Activated CD4-positive, CD25-positive, alpha-beta regulatory T cell treated with anti-CD3 and anti-CD28 coated beads, Interleukin-2, amount 50 U/mL, for 72 hours (primary cell): Measurements from ENCODE around the gene E2F1.

Source experiments
- DNase-seq: peaks from one replicate; pipeline ENCODE4 v3.0.0; 2021

Gene E2F1

DNA sequence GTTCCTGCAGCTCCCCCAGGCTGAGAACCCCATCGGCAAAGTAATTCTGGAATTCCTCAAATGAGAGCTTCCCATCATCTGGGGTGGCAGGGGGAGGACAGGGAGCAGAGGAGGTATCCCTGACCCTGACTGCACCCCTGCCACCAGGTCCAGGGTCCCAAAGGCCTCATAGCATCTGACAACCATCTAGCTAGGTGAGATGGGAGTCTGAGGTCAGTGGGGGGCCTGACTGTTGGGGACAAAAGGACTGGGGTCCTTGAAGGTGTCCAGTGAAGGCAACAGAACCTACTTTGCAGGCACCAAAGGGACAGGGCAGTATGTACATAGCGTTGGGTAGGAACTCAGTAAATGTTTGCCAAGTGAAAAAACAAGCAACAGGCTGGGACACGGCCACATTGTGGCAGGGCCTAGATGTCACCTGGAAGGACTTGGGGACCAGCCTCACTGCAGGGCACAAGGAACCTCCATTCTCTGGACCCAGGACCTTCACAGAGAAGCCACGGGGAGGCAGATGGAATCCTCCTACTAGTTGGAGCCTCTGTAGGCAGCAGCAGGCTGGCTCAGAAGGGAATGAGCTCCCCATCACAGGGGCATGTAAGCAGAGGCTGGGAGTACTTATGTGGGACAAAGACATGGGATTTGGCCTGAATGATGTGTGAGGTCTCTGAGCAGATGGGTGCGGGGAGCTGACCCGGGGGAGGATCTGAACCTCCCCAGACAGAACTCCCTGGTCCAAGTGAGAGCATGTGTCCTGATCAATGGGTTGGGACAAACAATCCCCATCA is 15.3 kb downstream of the E2F1 start:
- DNase-seq, result no peak

DNA sequence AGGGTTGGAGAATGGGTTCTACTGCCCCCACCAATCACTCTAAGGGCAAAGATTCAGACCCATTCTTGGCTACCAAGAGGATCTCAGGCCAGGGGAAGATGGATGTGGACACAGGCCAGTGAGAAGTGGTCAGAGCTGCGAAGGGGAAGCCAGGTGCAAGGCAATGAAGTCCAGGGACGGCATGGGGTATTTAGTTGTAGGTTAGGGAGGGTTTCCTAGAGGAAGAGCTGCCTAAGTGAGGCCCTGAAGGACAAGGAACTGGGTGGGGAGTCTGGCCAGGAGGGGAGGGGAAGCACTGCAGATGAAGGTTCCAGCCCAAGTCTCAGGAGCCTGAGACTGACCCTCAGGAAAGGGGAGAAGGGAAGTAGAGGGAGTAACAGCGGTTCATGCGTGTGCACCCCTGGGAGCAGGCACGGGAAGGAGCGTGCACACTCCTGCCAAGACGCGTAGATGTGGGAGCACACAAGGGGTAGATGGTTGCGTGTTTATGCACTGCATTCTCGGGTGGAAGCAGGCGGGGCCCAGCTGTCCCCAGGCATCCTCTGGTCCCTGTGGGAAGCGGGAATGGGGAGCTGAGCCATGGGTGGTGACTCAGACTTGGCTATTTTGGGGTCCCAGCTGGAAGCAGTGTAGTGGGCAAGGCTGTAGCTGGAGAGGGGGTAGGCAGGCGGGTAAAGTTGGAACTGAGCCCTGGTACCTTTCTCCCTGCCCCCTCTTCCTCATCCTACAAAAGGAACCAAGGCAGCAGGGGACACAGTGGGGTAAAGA is 16.1 kb downstream of the E2F1 start:
- DNase-seq, result no peak

- no peak for DNase-seq
These were observed 17.0 kb downstream of the E2F1 start for GRCh38 chr20:33669224-33669623.

- no peak for DNase-seq
These were observed 17.6 kb downstream of the E2F1 start for GRCh38 chr20:33668466-33669155.

- DNase-seq, result peak; percentile 85
These were observed 18.3 kb downstream of the E2F1 start for GRCh38 chr20:33667676-33668465.

DNA sequence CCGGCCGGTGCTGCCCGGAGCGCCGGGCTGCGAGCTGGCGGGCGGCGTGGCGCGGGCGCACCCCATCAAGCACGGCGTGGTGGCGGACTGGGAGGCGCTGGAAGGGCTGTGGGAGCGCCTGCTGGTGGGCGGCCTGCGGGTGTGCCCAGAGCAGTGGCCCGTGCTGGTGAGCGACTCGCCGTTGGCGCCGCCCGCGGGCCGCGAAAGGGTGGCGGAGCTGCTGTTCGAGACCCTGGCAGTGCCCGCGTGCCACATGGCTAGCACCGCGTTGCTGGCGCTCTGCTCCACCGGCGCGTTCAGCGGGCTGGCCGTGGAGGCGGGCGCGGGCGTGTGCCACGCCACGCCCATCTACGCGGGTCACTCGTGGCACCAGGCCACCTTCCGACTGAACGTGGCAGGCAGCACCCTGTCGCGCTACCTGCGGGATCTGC is 18.9 kb downstream of the E2F1 start:
- DNase-seq, result peak; percentile 63

DNA sequence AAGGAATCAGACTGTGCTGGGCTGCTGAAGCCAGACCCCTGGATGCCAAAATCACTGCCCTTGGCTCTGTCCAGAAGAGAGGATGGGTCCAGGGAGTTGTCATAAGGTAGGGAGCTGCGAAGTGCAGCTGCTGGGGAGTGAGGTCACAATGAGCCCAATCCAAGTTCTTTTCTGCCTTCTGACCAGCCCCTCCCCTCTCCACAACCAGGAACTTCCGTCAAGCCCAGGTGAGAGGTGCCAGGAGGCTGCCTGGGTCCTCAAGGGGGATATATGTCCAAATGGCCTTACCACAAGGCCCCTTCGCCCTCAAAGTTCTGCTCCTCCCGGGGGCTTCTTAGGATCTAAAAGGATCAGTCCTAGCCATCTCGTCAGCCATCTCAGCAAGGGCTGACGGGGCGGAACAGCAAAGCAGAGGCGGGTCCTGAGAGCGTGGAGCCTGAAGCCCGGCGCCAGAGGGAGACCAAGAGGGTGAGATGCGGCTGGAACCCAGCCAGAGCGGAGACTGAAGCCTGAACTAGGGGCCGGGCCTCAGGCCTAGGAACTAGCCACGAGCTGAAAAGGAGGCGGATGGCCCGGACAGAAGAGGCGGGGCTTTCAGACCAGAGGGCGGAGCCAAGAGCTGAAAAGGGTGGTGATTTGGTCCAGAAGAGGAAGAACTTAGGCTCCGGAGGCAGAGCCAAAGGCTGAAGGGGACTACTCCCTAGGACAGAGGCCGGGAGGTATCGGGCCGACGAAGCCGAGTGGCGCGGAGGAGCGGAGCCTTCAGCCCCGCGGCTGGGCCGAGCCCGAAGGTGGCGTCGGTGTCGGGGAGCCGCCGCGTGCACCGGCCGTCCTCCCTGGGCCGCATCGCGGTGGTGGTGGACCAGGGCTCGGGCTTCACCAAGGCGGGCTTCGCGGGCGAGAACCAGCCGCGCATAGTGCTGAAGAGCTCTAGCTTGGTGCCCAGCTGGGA is 19.6 kb downstream of the E2F1 start, which contains the start of gene ACTL10:
TSS of gene ACTL10 (plus strand) at position 651 of the 952 bp plus-strand sequence. CDS start 555 bp downstream, outside the sequence.
- peak; percentile 84 for DNase-seq

DNA sequence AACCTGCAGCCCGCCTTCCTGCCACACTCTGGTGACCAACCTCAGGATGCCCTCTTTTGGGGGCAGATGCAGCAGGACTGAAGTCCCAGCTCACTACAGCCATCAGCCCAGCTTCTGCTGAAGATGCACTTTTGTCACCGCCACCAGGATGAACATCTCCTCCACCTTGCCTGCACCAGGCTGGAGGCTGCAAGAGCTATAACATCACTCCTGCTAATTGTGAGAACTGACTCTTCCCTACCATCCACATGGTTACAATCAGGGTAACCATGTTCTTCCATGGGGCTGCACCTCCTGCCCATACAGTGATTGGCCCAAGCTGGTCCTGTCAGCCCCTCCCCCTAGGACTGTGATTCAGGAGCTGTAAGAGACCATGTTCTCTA is 21.4 kb downstream of the E2F1 start:
- no peak for DNase-seq

- no peak for DNase-seq
These were observed 22.0 kb downstream of the E2F1 start for GRCh38 chr20:33664085-33664761.

DNA sequence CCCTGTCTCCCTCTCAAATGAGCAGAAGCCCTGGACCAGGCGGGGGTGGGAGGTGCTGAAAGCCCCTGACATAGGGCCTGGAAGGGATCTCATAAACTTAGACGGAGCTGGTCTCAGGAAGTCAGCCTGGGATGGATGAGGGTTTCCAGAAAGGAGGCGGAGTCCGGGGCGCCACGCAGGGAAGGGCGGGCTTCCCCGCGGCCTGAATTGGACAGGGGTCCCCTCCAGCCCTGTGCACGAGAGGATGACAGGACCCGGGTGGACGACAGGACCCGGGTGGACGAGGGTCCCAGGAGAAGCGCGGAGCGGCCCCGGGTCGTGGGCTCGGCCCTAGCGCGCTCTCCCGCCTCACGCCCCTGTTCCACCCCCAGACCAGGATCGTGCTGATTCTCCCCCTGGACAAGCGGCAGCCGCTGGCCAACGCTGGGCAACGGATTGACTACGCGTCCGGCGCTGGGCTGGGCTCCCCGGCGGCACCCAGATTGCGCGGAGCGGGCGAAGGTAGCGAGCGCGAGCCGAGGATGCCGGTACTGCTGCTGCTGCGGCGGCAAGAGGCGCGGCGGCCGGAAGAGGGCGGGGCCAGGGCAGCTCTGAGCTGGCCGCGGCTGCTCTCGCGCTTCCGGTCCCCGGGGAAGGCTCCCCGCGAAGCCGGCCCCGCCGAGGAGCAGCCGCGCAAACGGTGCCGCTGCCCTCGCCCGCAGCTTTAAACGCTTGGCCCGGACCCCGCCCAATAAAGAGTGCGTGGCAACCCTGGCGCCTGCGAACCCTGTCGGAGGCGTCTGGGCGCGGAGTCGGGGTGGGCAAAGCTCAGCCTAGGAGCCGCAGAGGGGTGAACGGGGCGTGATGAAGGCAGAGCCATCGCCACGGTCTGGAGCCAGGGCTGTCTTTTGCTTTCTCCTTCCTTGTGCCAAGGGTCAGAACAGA is 22.8 kb downstream of the E2F1 start:
- DNase-seq, result peak; percentile 89

GRCh38 chr20:33662172-33662571 is 24.0 kb downstream of the E2F1 start, which contains the start of gene C20orf144:
Gene C20orf144, plus strand, starts transcription at chr20:33662327. Its CDS starts 19 bp downstream, at chr20:33662346.
- DNase-seq, result no peak

DNA sequence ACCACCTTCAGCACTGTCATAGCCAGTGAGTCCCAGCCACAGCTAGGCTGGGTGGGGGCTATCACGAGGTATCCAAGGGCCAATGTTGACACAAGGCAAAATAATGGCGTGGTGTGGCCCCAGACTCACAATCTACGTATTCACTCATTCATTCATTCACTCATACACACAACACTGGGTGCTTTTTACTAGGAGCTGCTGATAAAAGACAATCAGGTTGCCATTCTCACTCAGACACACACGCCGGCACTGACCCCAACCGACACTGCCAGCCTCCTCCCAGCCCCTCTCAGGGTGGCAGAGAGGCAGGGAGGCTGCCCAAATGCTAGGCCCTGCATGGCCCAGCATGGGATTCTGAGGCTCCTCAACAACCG is 25.5 kb downstream of the E2F1 start:
- peak; percentile 20 for DNase-seq

DNA sequence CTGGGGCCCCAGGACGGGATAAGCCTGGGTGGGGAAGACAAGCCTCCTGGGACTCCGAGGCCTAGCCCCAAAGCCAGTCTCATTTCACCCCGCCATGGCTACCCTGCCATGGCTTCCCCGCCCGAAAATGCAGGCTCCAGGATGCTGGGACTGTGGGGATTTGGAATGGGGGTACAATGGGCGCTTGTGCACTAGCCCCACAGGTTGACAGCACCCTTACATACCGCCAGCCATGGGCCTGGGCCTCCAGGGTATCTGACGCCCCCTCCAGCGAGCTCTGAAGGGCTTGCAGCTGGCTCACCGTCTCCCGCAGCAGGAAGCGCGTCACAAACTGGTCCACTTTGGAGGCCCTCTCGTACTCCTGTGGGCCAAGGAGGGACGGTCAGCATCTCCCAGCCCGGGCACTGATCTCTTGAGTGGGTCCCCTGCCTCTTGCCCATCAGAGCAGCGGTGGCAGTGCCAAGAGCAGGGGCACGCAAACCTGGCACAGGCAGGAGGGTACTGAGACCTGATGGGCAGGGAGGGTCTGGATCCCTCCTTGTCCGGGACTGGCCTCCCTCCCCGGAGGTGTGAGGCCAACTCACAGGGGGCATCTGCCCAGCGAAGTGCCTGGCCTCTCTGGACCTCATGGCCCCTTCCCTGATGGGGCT is 26.0 kb downstream of the E2F1 start:
- DNase-seq, result peak; percentile 26

DNA sequence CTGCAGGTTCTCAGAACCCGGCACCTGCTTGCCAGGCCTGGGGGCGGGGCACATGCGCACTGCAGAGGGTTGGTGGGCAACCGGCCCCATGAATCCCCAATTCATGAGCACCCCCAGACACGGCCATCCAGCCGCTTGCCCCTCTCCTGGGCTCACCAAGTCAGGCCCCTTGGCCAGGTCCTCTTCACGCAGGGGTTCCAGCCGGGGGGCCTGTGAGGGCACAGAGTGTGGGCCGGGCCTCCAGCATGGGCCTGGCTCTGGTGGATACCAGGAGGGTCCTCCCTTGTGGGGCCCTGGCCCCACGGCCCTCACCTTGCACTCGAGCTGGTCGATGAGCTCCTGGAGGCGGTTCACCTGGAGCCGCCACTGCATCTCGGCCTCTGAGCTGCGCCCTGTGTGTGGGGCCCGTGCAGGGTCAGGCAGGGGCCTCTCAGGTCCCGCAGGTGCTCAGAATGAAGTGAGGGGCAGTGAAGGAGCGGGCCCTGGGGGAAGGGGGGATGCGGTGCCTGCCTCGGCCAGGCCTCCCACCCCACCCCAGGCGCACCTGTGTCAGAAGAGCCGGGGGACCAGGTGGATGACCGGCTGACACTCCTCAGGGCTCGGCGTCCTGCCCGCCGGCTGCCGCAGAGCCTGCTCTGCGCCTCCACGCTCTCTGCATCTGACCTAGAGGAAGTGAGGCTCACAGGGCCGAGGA is 26.7 kb downstream of the E2F1 start:
- DNase-seq, result peak; percentile 27

DNA sequence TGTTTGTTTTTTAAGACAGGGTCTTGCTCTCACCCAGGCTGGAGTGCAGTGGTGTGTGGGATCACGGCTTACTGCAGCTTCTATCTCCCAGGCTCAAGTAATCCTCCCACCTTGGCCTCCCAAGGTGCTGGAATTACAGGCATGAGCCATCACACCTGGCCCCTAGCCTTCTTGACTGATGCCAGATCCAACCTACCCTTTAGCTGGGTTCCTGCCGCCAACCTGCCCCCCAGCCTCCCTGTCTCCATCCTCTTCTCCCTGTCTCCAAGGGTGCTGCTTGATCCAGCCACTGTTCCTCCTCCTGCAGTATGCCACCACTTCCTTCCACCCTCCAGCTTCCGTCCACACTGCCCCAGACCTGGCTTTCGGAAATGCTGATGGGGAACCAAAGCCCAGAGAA is 27.3 kb downstream of the E2F1 start:
- DNase-seq, result no peak

DNA sequence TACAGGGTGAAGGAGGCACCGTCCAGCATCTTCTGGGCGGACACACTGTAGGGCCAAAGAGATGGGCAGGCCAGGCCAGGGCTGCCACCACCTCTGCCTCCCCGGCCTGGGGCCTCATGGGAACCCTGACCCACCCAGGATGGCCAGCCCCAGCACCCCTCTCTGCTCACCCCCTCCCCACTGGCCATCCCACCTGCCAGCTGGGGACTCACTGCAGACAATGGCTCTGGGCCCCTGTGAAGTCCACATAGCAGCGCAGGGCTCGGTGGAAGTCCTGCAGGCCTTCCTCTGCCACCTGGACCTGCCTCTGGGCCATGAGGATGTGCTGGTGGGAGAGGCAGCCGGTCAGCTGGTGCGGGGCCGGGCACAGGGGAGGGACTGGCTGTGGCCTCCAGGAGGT is 27.7 kb downstream of the E2F1 start:
- DNase-seq, result peak; percentile 28

GRCh38 chr20:33657704-33658095 is 28.5 kb downstream of the E2F1 start:
- no peak for DNase-seq
